CD4-positive, alpha-beta T cell treated with Interleukin-6 for 4 hours (primary cell): ENCODE measurements around the gene BEX3.
"Not testable (repeated sequence)": the region's sequence is repeated elsewhere in the genome, so short reads cannot be mapped to it uniquely, and the experiment has no call there.

Source experiments
- DNase-seq: peaks from one replicate; pipeline ENCODE4 v3.0.0-alpha.2; 2020; ENCODE audit warnings: mixed read lengths

The BEX3 gene

DNA sequence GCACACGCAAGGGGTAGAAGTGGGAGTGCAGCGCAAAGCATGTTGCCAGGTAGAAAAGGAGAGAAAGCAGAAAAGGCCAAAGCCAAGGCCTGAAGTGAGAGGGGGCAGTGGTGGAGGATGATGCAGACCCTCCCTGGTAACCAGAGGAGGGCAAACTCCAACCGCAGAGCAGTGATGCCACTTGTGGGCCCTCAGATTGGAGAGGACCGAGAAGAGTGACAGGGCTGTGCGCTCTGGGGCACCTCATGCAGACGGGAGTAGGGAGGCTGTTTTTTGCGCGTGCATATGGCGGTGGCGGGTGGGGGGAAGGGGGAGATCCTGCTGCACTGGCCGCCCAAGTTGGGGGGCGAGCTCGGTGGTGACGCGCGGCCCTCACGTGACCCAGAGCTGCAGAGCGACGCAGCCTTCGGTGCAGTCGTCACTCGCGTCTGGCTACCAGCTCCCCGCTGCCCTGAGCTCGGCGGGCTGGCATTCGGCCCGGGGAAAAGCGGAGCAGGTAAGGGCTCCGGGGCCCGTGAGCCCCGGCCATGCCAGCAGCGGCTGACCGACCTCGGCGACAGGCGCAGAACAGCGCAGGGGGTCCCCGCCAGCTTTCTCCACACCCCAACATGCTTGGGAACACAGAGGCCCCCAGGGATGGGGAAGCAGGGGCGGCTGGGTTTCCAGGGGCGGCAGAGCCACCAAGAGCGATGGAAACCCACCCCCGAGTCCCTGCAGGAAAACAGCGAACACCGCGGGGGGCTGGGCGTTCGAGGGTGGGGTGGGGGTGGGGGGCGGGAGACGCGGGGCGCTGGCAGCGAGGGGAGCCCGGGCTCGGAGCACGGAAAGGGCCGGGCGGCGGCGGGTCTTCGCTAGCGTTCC is at the start of gene BEX3:
Gene BEX3, plus strand, starts transcription at position 421 of the 861 bp plus-strand sequence. CDS start 984 bp downstream, outside the sequence.
- peak; percentile 57 for DNase-seq

DNA sequence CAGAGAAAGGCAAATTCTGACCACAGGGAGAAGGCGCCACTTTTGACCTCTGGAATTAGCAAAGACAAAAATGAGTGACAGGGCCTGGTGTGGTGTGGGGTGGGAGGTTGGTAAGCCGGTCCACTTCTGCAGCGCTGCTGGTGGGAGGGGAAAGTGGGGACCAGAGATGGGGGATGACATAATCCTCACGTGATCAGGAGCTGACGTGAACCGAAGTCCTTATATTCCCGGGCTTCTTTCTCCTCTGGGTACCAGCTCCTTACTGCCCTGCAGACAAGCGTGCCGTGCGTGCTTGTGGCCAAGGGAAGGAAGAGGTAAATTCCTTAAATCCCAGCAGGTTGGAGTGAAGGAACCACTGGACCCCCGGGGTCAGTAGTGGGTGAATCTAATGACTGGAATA is 46.3 kb upstream of the BEX3 start, which contains the start of gene TCEAL7:
Gene TCEAL7, plus strand, starts transcription at position 249 of the 400 bp plus-strand sequence. CDS start 1,165 bp downstream, outside the sequence.
- DNase-seq = no peak

DNA sequence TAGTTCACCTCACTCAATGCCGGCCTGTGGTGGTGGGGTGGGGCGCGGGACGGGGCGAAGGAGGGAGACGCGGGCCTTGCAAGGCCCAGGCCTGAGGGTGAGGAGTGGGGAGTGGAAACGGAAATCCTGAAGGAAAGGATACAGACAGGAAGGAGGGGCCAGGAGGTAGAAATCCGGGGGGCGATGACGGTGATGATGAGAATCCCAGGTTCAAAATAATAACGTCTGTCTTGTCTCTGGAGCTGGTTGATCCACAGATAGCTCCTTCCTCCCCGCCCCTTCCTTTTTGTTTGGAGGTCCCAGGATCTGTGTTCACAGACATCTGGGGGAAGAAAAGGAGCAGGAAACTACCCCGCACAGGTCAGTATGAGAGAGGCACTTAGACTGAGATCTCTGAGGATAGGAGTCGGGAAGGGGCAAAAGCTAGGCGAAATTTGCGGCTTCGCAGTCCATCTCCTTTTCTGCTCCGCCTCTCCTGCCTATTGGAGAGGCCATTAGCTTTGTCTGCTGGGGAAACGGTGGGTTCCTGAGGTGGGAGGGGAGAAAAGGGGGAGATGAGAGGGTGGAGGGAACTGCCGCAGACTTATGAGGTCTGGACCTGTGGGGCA is 45.6 kb upstream of the BEX3 start:
- no peak for DNase-seq

GRCh38 chrX:103338663-103339062 is 37.7 kb upstream of the BEX3 start:
- DNase-seq = no peak

- DNase-seq = peak; percentile 57
These were observed 33.2 kb upstream of the BEX3 start for GRCh38 chrX:103343105-103343504.

GRCh38 chrX:103344606-103345005 is 31.7 kb upstream of the BEX3 start:
- no peak for DNase-seq

GRCh38 chrX:103347682-103348397 is 28.5 kb upstream of the BEX3 start:
- DNase-seq = no peak

DNA sequence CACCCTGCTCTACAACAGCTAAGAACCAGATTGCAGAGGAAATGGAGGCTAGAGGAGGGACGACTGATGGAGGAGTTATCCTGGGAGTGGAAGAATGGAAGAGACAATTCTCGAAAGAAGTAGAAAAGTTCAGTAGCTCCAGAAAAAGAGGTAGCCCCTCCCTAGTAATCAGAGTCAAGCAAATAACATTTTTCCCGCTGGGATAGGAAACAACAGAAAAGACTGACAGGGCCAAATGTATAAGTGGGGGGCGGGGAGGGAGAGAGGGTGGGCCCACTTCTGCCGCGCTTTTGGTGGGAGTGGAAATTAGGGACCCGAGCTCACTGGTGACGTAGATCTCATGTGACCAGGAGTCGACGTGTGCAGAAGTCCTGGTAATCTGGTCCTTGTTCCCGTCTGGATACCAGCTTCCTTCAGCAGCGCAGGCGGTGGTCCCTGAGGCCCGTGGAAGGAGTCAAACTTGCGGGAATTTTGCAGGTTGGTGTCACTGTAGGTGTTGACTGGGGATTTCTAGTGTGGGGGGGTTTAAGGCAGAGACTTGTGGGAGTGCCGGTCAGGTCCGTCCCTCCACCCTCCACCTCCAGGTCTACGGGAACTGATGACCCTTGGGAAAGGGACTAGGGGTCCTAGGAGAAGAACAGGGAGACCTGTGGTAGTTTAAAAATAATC is 20.1 kb upstream of the BEX3 start, which contains the start of gene TCEAL9:
Gene TCEAL9, plus strand, starts transcription at position 377 of the 669 bp plus-strand sequence. CDS start 1,179 bp downstream, outside the sequence.
- no peak for DNase-seq

DNA sequence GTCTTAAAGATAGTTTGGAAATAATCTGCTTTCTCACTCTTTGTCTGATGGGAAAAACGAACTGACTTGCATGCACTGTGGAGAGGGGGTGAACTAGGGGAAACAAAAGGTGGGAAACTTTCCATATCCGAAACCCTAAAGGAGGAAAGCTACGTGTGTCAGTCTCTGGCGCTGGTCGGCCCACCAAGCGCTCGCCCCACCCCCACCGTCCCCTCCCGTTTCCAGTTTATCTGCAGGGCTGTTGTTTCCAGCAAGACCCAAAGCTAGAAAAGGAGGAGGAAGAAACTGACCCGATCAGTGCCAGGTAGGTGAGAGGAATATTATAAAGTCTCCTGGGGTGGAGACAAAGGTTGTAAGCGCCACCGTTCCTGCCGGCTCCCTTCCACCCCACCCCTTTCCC is 19.5 kb upstream of the BEX3 start:
- DNase-seq = no peak

DNA sequence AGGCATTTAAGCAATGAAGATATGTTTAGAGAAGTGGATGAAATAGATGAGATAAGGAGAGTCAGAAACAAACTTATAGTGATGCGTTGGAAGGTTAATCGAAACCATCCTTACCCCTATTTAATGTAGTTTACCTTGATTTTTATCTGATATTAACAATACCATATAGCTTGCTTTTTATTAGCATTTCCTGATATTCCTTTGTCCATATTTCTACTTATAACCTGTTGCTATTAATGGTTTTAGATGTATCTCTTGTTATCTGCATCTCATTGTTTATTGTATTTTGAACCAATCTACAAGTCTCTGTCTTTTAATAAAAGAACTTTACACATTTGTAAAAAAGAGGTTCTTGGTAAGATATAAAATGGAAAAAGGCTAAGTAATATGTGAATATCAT is 18.5 kb upstream of the BEX3 start:
- DNase-seq = no peak

DNA sequence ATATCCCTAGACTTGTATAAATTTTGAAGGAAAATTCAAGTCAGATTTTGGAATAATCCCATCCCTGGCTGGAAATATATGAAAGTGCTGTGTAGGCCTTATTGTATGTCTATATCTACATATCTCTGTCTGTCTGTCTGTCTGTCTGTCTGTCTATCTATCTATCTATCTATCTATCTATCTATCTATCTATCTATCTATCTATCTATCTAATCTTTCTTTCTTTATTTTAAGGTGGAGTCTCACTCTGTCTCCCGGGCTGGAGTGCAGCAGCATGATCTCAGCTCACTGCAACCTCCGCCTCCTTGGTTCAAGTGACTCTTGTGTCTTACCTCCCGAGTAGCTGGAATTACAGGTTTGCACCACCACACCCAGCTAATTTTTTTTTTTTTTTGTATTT is 16.7 kb upstream of the BEX3 start:
- DNase-seq = not testable (repeated sequence)

- no peak for DNase-seq
These were observed 16.2 kb upstream of the BEX3 start for GRCh38 chrX:103360092-103360491.

- no peak for DNase-seq
These were observed 15.4 kb upstream of the BEX3 start for GRCh38 chrX:103360916-103361315.

DNA sequence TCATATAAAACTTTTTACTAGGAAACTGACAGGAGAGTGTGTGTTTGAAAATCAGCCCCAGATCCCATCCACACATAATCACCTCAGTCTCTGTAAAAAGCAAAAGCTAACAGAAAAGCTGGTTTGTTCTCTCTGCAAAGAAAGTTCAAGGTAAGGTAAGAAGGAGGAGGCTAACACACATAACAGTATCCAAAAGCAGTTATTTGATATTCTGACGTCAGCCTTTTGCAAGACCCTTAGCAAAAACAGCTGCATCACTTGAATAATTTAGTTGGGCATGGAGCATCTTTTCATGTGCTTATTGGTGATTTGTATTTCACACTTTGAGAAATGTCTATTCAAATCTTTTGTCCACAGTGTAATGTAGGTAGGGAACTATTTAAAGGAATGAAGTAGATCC is 14.5 kb upstream of the BEX3 start:
- no peak for DNase-seq

GRCh38 chrX:103362474-103362873 is 13.9 kb upstream of the BEX3 start:
- no peak for DNase-seq

- no peak for DNase-seq
These were observed 13.3 kb upstream of the BEX3 start for GRCh38 chrX:103363046-103363445.

DNA sequence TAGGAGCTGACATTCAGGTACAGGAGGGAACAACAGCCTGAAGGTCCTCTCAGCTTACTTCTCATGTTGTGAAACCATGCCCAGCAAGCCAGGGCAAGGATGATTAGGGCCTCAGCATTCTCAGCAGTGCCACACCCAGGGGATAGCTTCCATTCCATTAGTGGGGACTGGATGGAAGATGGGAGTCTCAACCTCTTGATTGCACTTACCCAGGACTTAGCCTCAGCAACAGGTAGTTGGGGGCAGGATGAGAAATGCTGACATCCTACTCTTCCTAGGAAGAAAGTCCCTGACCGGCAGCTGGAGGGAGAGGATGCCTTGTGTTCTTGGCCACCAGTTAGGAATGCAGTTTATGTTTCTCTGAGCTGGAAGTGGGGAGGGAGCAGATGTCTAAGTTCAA is 8.8 kb upstream of the BEX3 start:
- DNase-seq = no peak

DNA sequence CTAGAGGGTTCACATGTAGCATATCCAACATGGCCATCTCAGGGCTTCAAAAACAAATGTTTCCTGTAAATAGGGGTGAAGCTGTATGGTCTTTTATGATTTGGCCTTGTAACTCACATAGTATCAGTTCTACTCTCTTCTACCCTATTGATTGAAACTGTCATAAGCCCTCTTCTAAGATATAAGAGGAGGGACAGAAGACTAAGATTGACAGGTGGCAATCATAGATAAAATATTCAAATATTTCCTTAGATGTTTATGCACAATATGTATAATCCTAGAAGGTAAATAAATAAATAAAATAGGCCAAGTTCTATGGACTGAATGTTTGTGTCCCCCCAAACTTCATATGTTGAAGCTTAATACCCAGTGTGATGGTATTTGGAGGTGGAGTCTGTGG is 6.9 kb upstream of the BEX3 start:
- DNase-seq = no peak

DNA sequence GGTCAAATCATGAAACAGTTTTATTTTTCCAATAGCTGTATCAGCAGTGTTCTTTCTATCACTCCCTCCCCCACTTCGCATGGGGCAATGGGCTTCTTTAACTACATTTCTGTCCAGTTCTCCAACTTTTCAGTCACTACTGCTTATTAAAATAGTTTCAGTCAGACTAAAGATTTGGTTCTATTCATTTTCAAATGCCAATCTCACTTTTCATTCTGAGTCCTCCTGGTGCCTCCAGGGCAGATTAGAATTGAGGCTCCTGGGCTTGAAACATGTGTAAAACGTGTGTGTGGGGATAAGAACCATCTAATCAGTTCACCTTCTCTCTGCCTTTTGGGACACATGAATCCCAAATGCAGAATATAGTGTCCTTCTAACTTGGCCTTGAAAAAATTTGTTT is 3.5 kb upstream of the BEX3 start:
- no peak for DNase-seq

DNA sequence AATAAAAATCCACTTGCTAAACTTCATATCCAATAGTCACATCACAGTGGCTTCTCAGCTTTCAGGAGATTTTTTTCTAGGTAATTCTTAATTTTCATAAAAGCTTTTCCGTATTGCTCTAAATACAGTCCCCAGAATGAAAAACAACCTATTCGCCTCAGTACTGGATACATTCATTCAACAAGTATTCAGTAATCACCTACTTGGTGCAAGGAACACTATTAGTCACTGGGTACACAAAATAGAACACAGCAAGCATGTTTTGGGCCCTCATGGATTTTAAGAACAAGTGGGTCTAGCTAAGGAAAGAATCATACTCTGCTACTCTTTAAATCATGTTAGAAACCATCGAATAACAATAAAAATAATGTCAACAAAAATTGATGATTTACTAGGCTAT is 2.8 kb upstream of the BEX3 start:
- DNase-seq = no peak

GRCh38 chrX:103376979-103377324 is 614 bp downstream of the BEX3 start:
- DNase-seq = peak; percentile 32

DNA sequence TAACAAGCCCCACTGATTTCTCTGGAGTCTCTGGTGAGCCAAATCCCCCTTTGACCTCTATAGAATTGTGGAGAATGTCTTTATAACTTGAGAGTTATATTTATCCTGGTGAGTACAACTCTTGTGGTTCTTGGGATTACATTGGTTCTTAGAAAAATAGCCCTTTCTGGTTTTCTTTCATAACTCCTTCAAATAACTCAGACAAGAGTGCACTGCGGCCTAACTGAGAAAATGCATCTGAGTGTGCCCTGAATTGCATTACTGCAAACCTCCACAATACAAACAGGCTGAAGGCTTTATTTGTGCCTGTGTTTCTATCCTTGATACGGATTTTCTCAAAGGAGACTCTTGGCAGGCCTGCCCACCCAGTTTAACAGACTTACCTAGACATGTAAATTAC is 2.7 kb downstream of the BEX3 start:
- no peak for DNase-seq

DNA sequence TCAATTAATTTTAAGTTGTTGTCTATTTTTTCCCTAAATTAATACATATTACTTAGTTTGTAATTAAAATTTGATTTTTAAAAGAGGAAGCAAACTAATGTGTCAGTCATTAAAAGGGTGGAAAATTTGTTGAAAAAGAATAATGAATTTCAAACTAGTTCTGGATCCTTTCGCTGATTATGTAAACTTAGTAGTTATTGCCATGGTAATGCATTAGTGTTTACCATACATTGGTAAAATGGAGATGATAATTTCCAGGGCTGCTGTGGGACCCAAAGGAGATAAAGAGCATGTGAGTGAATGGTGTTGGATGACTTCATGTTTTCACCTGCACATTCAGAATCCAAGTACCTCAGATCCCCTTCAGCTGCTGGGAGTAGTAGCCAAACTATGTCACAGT is 6.5 kb downstream of the BEX3 start:
- DNase-seq = no peak
